ENCODE data around the gene LARP1.
"Not testable (repeated sequence)": the region's sequence is repeated elsewhere in the genome, so short reads cannot be mapped to it uniquely, and the experiment has no call there.

The LARP1 gene

GRCh38 chr5:154820383-154820782 lies 65.2 kb downstream of the LARP1 start:
- no peaks in the 10 kb centered on the region for H3K79me2 ChIP-seq (ENCODE audit: insufficient read depth, low read length)
- H3K4me1 ChIP-seq (ENCODE audit: insufficient read depth, low read length, poor library complexity, severe bottlenecking): no peaks in the 10 kb centered on the region
- H3K4me2 ChIP-seq (ENCODE audit: low read depth, low read length, poor library complexity, severe bottlenecking): no peak overlapping the region
- TF ChIP-seq CTCF (conservative IDR thresholded peaks at IDR 0.05; ENCODE audit: low read length) (no peak), EZH2phosphoT487 (IDR thresholded peaks at IDR 0.05; ENCODE audit: borderline replicate concordance) (no peak)
- no peaks in the 10 kb centered on the region for H3K9me3 ChIP-seq (ENCODE audit: insufficient read depth, low read depth, low read length)
- H3F3A ChIP-seq (ENCODE audit: low read depth): no peaks in the 10 kb centered on the region
- H3K4me3 ChIP-seq (ENCODE audit: low read length, poor library complexity, severe bottlenecking): no peak overlapping the region
- no peak overlapping the region for H2AFZ ChIP-seq (ENCODE audit: low read length)
- H3K27me3 ChIP-seq (ENCODE audit: insufficient read depth, low read length, poor library complexity, severe bottlenecking): no peaks in the 10 kb centered on the region
- H3K9me2 ChIP-seq (replicated peaks; ENCODE audit: low read depth, low read length): no peaks in the 10 kb centered on the region
- H3K36me3 ChIP-seq (ENCODE audit: insufficient read depth, low read length): peaks cover 12% of the 10 kb centered on the region; the same call in 1 of the 2 replicates
- H3K9ac ChIP-seq (ENCODE audit: low read depth, low read length, poor library complexity, severe bottlenecking): no peak overlapping the region
- no peaks in the 10 kb centered on the region for H4K20me1 ChIP-seq (ENCODE audit: insufficient read depth, low read length, poor library complexity, severe bottlenecking)

GRCh38 chr5:154822896-154823295 lies 67.7 kb downstream of the LARP1 start:
- H3F3A ChIP-seq (ENCODE audit: low read depth); H3K9me3 ChIP-seq (ENCODE audit: insufficient read depth, low read depth, low read length); H3K4me3 ChIP-seq (ENCODE audit: low read length, poor library complexity, severe bottlenecking); H4K20me1 ChIP-seq (ENCODE audit: insufficient read depth, low read length, poor library complexity, severe bottlenecking); H3K4me1 ChIP-seq (ENCODE audit: insufficient read depth, low read length, poor library complexity, severe bottlenecking); H3K79me2 ChIP-seq (ENCODE audit: insufficient read depth, low read length); H2AFZ ChIP-seq (ENCODE audit: low read length); H3K9ac ChIP-seq (ENCODE audit: low read depth, low read length, poor library complexity, severe bottlenecking); H3K27me3 ChIP-seq (ENCODE audit: insufficient read depth, low read length, poor library complexity, severe bottlenecking); H3K4me2 ChIP-seq (ENCODE audit: low read depth, low read length, poor library complexity, severe bottlenecking); H3K9me2 ChIP-seq (replicated peaks; ENCODE audit: low read depth, low read length); H3K36me3 ChIP-seq (ENCODE audit: insufficient read depth, low read length): not testable (repeated sequence)

GRCh38 chr5:154823605-154824004 lies 68.4 kb downstream of the LARP1 start:
- H3K4me1 ChIP-seq (ENCODE audit: insufficient read depth, low read length, poor library complexity, severe bottlenecking): no peaks in the 10 kb centered on the region
- H3F3A ChIP-seq (ENCODE audit: low read depth): no peaks in the 10 kb centered on the region
- no peaks in the 10 kb centered on the region for H3K9me3 ChIP-seq (ENCODE audit: insufficient read depth, low read depth, low read length)
- H2AFZ ChIP-seq (ENCODE audit: low read length): no peak overlapping the region
- no peak overlapping the region for H3K9ac ChIP-seq (ENCODE audit: low read depth, low read length, poor library complexity, severe bottlenecking)
- no peaks in the 10 kb centered on the region; the same call in 1 of the 2 replicates for H3K36me3 ChIP-seq (ENCODE audit: insufficient read depth, low read length)
- no peaks in the 10 kb centered on the region for H4K20me1 ChIP-seq (ENCODE audit: insufficient read depth, low read length, poor library complexity, severe bottlenecking)
- no peaks in the 10 kb centered on the region for H3K9me2 ChIP-seq (replicated peaks; ENCODE audit: low read depth, low read length)
- H3K4me3 ChIP-seq (ENCODE audit: low read length, poor library complexity, severe bottlenecking): no peak overlapping the region
- no peak overlapping the region for H3K4me2 ChIP-seq (ENCODE audit: low read depth, low read length, poor library complexity, severe bottlenecking)
- H3K27me3 ChIP-seq (ENCODE audit: insufficient read depth, low read length, poor library complexity, severe bottlenecking): no peaks in the 10 kb centered on the region
- TF ChIP-seq CTCF (conservative IDR thresholded peaks at IDR 0.05; ENCODE audit: low read length): no peak
- TF ChIP-seq EZH2phosphoT487 (IDR thresholded peaks at IDR 0.05; ENCODE audit: borderline replicate concordance): no peak
- no peaks in the 10 kb centered on the region for H3K79me2 ChIP-seq (ENCODE audit: insufficient read depth, low read length)

GRCh38 chr5:154824070-154824469 lies 68.9 kb downstream of the LARP1 start:
- no peak for TF ChIP-seq CTCF (conservative IDR thresholded peaks at IDR 0.05; ENCODE audit: low read length)
- TF ChIP-seq EZH2phosphoT487 (IDR thresholded peaks at IDR 0.05; ENCODE audit: borderline replicate concordance): no peak
- no peaks in the 10 kb centered on the region for H3K4me1 ChIP-seq (ENCODE audit: insufficient read depth, low read length, poor library complexity, severe bottlenecking)
- H3F3A ChIP-seq (ENCODE audit: low read depth): no peaks in the 10 kb centered on the region
- H3K4me2 ChIP-seq (ENCODE audit: low read depth, low read length, poor library complexity, severe bottlenecking): no peak overlapping the region
- no peaks in the 10 kb centered on the region for H3K9me3 ChIP-seq (ENCODE audit: insufficient read depth, low read depth, low read length)
- no peaks in the 10 kb centered on the region for H3K79me2 ChIP-seq (ENCODE audit: insufficient read depth, low read length)
- no peak overlapping the region for H3K4me3 ChIP-seq (ENCODE audit: low read length, poor library complexity, severe bottlenecking)
- H4K20me1 ChIP-seq (ENCODE audit: insufficient read depth, low read length, poor library complexity, severe bottlenecking): no peaks in the 10 kb centered on the region
- no peaks in the 10 kb centered on the region for H3K27me3 ChIP-seq (ENCODE audit: insufficient read depth, low read length, poor library complexity, severe bottlenecking)
- no peaks in the 10 kb centered on the region for H3K9me2 ChIP-seq (replicated peaks; ENCODE audit: low read depth, low read length)
- H3K9ac ChIP-seq (ENCODE audit: low read depth, low read length, poor library complexity, severe bottlenecking): no peak overlapping the region
- no peaks in the 10 kb centered on the region; the same call in 1 of the 2 replicates for H3K36me3 ChIP-seq (ENCODE audit: insufficient read depth, low read length)
- H2AFZ ChIP-seq (ENCODE audit: low read length): no peak overlapping the region
